ENCODE results near the gene LGALS14.
"Not testable (repeated sequence)": the region's sequence is repeated elsewhere in the genome, so short reads cannot be mapped to it uniquely, and the experiment has no call there.

The LGALS14 gene, protein sequence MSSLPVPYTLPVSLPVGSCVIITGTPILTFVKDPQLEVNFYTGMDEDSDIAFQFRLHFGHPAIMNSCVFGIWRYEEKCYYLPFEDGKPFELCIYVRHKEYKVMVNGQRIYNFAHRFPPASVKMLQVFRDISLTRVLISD

DNA sequence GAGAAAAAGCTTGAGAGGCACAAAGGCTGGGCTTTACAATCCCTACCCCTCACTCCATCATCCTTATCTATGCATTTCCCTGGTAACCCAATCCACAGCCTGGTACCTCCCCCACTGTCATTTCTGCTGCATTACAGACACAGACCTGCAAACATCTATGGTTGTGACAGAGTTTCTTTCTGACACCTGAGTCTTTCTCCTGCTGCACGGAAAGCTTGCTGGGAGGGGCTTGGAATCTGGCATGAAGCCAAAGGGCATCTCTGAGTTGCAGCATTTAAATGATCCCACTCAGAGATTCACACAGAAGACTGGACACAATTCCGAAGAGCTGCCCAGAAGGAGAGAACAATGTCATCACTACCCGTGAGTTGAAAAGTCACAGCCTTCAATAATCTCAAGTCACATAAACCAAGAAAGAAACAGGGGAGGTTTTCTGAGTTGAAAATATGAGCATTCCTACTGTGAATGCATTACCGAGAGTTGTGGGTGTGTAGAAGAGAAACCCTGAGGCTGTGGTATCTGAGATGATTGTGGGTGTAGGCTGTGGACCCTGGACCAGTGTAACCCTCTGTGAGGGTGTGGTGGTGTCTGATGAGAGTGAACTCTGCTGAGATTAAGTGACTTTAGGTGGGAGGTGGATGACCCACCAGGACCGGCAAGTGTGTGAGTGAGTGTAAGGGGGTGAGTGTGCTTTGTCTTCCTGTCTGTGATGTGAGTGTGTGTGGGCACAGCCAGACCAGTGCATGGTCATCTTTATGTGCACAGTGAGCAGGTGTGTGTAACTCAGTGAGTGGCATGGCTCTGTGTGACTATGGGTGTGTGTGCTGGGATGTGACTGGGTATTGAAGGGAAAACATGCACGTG is at the start of gene LGALS14:
LGALS14 (plus strand) TSS at position 301 of the 864 bp plus-strand sequence; CDS start at position 349, 48 bp downstream.
- DNase-seq = no peak

DNA sequence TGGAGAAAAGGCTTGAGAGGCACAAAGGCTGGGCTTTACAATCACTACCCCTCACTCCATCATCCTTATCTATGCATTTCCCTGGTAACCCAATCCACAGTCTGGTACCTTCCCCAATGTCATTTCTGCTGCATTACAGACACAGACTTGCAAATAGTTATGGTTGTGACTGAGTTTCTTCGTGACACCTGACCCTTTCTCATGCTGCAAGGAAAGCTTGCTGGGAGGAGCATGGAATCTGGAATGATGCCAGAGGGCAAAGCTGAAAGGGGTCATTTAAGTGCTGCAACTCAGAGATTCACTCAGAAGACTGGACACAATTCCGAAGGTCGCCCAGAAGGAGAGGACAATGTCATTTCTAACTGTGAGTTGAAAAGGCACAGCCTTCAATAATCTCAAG is 48.7 kb upstream of the LGALS14 start, which contains the start of gene LGALS16:
LGALS16 (plus strand) TSS at position 301 of the 400 bp plus-strand sequence; CDS start at position 350, 49 bp downstream.
- no peak for DNase-seq

DNA sequence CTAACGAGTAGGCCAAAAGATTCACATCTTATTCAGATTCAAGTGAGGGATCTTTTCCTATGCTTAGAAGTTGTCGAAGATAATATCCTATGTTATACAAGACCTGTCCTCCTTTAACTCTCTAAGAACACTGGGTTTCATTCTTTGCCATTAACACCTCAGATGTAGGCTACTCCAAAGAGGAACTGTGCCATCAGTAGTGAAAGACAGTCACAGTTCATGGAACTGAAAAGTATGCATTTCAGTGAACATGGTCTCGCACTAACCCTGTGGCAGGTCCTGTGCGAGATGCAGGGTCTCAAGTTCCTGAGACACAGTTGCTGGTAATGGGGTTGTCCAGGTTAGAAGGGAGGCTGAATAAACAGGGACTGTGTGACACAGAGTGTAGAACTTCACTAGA is 44.5 kb upstream of the LGALS14 start:
- DNase-seq = no peak

DNA sequence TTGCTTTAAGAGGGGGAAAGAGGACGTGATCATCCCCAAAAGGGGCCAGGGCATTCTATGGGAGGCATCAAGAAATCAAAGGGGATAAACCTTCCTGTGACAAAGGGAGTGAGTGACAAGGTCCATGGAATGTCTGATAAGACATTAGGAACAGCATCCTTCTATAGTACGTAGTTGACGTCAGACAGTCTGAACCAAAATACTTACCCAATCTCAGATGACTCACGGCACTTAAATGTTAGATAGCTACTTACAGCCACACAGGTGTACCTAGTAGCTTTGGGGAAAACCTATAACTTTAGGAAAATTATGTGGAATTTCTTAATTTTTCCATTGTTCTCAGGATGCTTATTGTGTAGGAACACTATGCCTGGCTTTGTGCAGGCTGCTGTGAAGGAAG is 43.6 kb upstream of the LGALS14 start:
- no peak for DNase-seq

DNA sequence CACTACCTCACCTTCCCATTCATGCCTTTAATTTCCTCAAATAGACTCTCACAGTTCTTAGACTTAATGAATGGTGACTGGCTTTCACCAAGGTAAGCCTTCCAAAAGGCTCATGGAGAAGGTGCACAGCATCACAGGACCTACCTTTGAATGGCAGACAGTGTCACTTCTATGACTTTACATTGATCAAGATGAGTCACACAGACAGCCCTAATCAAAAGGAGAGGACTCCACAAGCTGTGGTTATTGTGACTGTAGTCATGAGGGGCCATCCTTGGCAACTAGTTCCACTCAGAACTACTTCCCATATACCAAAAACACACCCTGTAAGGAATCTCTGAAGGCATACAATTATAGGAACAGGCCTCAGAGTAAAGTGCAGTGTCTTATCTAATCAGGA is 42.7 kb upstream of the LGALS14 start:
- DNase-seq = no peak

DNA sequence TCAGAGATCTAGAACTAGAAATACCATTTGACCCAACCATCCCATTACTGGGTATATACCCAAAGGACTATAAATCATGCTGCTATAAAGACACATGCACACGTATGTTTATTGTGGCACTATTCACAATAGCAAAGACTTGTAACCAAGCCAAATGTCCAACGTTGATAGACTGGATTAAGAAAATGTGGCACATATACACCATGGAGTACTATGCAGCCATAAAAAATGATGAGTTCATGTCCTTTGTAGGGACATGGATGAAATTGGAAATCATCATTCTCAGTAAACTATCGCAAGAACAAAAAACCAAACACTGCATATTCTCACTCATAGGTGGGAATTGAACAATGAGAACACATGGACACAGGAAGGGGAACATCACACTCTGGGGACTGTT is 34.4 kb upstream of the LGALS14 start:
- not testable (repeated sequence) for DNase-seq

DNA sequence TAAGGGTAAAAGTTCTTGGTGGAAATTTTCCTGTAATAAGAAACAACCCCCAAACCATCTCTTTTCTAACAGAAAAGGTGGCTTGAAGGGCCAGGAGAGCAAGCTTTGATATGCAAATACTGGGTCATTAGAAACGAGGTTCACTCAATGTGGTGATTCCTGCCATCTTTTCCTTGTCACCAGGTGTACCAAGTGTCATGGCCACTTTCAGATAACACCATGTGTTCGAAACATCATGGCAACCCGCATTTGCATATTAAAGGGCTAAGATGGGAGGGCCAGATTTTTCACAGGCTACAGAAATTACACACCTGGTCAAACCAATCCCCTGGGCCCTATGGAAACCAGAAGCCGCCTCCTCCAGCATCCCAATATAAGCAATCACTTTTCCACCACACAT is 33.3 kb upstream of the LGALS14 start:
- DNase-seq = no peak

DNA sequence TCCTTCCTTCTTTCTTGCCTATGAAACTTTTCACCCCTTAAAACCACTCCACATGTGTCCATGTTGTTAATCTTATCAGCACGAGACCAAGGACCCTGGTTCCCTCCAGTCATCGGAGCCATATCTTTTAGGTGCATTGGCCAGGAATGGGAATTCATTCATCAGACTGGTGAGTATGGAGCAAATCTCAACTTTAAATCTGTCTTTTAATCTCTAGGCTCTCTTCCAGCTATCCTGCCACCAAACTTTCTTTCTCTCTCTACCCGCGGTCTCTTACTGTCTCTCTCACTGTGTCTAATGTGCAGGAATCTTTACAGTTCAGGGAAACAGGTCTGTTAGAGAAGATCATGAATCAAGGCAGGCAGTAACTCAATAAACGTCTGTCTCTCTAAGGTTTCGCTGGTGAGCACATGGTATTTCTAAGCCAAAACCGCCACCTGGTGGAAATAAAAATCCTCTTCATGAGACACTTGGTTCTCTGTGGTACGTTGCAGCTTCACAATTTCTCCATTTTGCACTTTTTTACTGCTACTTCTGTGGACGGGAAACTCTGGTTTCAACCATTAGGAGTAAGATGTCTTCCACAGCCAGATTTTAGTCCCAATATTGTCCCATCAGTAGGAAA is 32.4 kb upstream of the LGALS14 start:
- DNase-seq = peak in 1 of 2 donors; percentile 39

DNA sequence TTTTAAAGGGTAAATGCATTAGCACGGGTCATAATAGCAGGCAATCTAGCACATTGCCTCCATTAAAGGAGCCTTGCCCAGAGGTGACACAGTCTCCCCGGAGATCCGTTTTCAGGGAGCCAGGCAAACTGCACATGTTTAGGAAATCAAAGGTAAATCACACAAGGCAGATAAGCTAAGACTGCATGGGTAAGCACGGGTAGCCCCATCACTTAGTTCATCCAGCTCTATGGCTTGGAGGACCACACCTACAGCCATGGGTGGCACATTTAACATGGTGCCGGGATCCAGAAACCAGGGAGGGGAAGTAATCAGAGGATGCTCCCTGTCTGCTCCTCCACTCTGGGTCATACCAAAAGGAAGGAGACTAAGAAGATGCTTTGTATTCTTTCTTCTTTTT is 31.8 kb upstream of the LGALS14 start:
- DNase-seq = no peak

DNA sequence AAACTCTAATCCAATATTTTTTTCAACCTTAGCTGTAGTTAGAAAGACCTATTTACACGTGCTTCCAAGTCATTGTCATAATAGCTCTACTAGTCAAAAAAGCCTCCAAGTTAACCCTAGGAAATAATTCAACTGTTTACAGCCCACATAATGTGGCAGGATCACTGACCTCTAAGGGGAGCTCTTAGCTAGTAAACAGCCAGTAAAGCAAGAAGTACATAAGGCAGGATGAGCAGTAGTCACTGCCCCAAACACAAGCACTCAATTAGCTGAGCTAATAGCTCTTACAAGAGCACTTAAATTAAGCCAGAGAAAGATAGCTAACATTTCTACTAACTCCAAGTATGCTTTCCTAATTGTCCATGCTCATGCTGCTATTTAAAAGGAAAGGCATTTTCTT is 30.4 kb upstream of the LGALS14 start:
- not testable (repeated sequence) for DNase-seq

DNA sequence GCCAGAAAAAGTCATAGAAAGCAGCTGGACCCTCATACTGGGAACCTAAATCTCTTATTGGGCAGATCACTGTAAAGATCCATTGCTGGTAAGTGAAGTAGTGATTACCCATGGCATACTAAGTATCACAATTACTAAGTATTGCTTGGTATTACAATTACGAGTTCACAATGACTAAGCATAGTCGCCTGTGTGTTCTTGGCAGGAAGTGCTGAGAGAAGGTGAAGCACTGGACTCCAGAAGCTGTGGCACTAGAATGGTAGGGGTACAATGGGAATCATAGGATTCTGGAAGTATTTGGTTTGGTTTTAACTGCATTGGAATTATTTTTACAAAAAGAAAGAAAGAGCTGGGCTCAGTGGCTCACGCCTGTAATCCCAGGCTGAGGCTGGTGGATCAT is 28.3 kb upstream of the LGALS14 start:
- DNase-seq = no peak

DNA sequence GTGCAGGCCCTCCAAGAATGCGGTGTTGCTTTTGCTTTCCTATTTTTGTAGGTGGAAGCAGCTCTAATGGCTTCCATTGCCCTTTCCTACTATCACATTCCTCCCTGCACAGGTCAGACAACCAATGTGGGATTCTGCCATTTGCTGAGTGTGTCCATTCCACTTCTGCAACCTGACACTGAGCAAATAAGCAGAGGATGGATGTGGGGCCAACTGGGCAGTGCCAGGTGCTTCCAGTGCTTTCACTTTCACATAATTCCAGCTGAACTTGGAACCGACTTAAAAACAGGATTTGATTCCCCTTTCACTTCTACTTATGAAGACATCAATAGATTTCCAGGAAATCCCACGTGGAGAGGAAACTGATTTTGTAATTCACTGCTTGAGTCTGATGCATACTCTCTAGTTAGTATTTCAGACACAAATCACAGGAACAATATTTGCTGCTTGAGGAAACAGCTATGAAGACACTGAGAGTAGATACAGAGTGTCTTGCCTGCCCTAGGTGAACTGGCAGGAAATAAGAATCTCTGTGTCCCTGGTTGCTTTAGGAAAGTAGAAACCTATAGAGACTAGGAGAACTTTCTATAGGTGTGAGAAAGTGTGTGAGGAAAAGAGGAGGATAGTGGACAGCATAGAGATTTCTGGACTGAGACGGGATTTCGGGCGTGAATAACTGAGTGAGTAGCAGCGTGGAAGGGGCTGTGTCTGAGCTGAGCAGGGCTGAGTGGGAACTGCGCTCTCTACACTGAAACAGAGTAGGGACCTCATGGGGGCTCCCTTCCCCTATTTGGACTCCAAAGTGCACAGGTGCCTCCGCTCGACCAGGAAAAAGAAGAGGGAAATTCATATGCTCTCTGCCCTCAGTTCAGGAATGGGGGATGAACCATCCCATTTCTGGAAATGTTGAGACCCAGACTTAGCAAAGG is 26.1 kb upstream of the LGALS14 start:
- no peak for DNase-seq

DNA sequence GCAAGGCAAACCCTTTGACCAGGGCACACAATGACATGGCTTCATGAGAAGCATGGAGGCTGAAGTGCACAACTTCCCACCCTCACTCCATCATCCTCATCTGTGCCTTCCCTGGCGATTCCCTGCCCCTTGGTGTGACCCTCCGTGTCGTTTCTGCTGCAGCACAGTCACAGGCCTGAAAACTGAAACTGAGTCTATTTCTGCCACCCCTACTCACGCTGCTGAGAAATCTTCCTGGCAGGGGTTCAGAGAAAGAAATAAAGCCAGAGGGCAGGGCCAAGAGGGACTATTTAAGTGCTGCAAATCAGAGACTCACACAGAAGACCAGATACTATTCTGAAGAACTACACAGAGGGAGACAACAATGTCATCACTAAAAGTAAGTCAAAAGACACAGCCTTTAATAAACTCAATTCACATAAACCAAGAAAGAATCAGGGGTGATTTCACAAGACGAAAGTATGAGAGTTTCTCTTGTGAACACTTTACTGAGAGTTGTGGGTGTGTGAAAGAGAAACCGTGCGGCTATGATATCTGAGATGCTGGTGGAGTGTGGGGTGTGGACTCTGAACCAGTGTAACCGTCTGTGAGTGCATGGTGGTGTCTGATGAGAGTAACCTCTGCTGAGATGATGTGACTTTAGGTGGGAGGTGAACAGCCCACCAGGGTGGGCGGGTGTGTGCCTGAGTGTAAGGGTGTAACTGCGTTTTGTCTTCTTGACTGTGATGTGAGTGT is 25.1 kb upstream of the LGALS14 start:
- no peak for DNase-seq

DNA sequence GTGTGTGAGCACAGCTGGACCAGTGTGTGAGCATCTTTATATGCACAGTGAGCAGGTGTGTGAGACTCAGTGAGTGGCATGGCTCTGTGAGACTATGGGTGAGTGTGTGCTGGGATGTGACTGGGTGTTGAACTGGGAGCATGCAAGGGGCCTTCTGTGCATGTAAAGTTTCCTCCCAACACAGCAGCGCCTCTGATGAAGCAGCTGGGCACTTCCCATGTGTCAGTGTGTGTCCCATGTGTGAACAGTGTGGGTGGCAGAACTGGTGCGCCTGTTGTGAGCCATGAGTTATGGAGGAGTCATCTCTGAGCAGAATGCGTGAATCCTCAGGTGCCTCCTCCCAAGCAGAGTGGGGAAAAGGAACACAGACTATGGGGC is 24.5 kb upstream of the LGALS14 start:
- DNase-seq = no peak

DNA sequence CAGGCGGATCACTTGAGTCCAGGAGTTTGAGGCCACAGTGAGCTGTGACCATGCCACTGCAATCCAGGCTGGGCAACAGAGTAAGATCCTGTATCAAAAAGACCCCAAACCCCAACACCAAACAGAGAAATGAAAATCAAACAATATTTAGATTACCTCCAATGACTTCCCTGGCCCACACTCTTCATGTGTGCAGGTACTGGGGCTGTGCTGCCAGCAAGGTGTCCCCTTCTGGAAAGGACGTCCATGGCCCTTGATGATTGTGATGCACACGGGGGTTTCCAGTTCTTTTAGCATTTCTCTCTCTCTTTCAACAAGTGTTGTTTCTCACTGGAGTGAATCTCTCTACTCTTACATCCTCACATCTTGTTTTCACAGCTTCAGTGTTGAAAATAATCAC is 23.7 kb upstream of the LGALS14 start:
- no peak for DNase-seq

DNA sequence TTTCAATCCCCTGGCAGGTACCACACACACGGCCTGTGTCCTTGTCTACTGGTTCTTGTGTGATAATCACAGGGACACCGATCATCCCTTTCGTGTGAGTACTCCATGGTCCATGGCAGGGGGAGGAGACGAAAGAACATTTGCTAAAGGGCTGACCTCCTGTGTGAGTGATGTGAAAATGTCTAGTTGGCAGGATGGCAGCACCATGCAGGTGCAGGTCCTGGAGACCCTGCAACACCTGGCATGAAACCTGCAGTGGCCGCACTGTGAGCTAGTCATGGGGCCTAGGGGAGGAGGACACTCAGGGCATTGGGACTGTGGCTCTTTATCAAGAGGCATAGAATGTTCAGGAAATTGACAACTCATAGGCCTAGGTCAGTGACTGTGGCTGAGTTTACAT is 22.9 kb upstream of the LGALS14 start:
- no peak for DNase-seq

DNA sequence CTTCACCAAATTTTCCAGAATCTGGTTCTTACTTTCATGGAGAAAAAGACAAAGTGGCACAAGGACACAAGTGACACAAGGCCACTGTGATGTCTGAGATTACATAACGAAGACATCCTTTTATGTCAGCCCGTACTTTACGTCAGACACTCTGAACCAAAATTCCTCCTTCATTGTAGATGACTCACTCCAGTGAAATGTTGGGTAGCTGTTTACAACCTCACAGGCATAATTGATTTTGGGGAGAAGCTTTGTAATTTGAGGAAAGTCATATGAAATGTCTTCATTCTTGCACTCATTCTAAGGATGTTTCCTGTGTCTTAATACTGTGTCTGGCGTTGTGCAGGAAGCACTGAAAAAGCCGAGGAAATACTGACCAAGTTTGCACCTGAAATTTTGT is 20.0 kb upstream of the LGALS14 start:
- DNase-seq = no peak

DNA sequence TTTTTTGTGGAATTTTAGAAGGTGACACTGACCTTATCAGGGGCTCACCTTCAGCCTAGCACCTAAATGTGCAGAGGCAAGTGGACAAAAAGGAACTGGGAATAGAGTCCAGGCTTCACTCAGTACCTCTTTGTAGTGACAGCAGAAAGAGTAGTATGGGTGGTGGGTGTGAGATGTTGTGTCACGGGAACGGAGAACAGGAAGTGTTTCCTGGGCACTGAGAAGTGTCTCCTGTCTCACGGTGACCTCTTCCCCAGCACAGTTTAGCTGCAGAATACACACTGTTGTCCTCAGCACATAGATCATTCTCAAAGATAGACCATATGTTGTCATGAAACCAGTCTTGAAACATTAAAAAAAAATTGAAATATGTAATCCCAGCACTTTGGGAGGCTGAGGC is 17.5 kb upstream of the LGALS14 start:
- DNase-seq = no peak

DNA sequence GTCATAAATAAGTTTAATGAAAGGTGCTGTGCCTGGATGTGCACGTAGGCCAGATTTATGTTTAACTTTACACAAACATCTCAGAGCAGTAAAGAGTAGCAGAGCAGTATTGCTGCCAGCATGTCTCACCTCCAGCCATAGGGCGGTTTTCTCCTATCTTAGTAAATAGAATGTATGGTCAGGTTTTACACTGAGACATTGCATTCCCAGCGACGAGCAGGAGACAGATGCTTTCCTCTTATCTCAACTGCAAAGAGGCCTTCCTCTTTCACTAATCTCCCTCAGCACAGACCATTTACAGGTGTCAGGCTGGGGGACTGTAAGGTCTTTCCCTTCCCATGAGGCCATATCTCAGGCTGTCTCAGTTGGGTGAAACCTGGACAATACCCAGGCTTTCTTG is 15.6 kb upstream of the LGALS14 start:
- not testable (repeated sequence) for DNase-seq

DNA sequence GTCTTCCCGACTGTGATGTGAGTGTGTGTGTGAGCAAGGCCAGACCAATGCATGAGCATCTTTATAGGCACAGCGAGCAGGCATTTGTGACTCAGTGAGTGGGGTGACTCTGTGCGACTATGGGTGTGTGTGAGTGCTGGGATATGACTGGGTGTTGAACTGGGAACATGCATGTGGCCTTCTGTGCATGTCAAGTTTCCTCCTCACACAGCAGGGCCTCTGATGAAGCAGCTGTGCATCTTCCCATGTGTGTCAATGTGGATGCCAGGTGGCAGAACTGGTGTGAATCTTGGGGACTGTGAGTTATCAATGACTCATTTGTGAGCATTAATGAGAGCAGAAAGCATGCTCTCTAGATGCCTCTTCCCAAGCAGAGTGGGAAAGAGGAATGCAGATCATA is 12.1 kb upstream of the LGALS14 start:
- DNase-seq = no peak

DNA sequence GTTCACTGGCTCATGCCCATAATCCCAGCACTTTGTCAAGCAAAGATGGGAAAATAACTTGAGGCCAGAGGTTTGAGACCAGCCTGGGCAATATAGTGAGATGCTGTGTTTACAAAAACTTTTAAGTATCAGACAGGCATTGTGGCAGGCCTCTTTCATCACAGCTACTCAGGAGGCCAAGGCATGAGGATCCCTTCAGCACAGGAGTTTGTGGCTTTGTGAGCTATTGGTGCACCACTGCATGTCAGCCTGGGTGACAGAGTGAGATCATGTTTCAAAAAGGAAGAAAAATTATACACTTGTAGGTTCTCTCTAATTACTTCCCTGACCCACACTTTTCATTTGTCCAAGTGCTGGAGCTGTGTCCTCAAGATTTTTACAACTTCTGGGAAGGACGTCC is 11.5 kb upstream of the LGALS14 start:
- DNase-seq = no peak

DNA sequence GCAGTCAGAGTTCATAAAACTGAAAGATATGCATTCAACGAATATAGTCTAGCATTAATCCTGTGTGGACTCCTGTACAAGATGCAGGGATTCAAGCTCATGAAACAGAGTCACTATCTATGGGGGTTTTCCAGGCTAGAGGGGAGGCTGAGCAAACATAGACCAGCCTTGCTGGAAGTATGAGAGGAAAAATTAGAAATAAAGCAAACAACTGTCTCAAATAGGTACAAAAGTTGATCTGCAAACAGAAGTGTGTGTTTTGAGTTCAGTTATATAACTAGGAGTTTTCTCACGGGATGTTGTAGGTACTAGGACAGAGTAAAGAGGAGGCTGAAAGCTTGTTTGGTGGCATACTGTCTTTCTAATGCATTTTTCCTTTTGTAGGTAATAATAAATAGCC is 8.5 kb upstream of the LGALS14 start:
- DNase-seq = no peak
